NB4 (cell line): ENCODE data around the gene ZW10.

Experiments
- DNase-seq: peaks from one replicate; pipeline ENCODE4 v3.0.0; 2010; ENCODE audit warnings: low read depth
- H3K4me3 ChIP-seq: one replicate; pipeline ENCODE4 v1.5.1; 2011; ENCODE audit warnings: mild to moderate bottlenecking, low read depth, low read length, moderate library complexity
- MYC ChIP-seq: IDR thresholded peaks from 2 replicates; pipeline ENCODE4 v1.6.1; 2011; ENCODE audit warnings: low read depth, low read length
- POLR2A ChIP-seq: IDR thresholded peaks from 2 replicates; pipeline ENCODE4 v1.6.1; 2011; ENCODE audit warnings: mild to moderate bottlenecking; ENCODE audit not compliant: insufficient read length; ENCODE audit errors: extremely low read depth
- TF ChIP-seq, protein P1 (sequence below): IDR thresholded peaks from 2 replicates; pipeline ENCODE4 v1.6.1; 2011; ENCODE audit warnings: low read depth, low read length
- TF ChIP-seq, protein P2 (sequence below): IDR thresholded peaks from one replicate; pipeline ENCODE4 v1.5.1; 2012; ENCODE audit warnings: low read depth, low read length

Gene ZW10

DNA sequence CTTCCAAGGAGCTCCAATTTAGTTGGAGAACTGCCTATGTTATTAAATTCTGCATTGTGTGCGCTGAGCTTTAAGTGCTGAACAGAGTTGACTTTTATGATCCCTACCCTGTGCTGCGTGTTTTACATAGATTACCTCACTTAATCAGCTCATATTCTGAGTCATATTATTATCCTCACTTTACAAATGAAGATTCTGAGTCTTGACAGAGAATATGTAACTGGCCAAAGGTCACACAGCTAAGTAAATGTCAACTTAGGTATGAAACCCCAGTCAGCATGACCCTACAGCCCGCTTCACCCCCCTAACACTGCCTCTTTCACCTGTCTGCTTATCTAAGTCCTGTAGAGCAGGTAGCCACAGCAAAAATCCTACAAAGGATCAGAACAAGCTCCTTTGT lies 47.6 kb downstream of the ZW10 start:
- no peak for DNase-seq
- H3K4me3 ChIP-seq, result no peak overlapping the region
- TF ChIP-seq, protein P1, sequence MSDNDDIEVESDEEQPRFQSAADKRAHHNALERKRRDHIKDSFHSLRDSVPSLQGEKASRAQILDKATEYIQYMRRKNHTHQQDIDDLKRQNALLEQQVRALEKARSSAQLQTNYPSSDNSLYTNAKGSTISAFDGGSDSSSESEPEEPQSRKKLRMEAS, result no peak
- TF ChIP-seq, protein P2, sequence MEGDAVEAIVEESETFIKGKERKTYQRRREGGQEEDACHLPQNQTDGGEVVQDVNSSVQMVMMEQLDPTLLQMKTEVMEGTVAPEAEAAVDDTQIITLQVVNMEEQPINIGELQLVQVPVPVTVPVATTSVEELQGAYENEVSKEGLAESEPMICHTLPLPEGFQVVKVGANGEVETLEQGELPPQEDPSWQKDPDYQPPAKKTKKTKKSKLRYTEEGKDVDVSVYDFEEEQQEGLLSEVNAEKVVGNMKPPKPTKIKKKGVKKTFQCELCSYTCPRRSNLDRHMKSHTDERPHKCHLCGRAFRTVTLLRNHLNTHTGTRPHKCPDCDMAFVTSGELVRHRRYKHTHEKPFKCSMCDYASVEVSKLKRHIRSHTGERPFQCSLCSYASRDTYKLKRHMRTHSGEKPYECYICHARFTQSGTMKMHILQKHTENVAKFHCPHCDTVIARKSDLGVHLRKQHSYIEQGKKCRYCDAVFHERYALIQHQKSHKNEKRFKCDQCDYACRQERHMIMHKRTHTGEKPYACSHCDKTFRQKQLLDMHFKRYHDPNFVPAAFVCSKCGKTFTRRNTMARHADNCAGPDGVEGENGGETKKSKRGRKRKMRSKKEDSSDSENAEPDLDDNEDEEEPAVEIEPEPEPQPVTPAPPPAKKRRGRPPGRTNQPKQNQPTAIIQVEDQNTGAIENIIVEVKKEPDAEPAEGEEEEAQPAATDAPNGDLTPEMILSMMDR, result no peak
- no peak for TF ChIP-seq POLR2A
- TF ChIP-seq MYC, result no peak

DNA sequence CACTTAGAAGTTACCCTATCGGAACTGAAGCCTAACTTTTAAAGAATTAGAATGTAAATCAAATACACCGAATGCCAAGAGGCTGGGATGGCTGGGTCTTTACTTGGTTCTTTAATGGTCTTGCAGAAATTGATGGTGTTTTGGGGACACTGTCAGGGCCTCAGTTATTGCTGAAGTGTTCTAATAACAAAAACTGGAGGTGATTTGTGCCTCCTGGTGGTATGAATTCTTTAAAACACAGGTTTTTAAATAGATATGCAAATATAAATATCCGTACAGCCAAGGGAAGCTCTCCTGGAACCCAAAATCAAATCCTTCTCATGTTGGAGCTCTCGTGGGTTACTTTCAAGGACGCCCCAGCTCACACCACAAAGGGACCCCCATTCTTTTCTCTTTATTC lies 48.1 kb downstream of the ZW10 start:
- TF ChIP-seq, protein P2, result no peak
- TF ChIP-seq MYC (no peak), POLR2A (no peak)
- TF ChIP-seq, protein P1, result no peak
- DNase-seq, result no peak
- H3K4me3 ChIP-seq, result no peak overlapping the region

DNA sequence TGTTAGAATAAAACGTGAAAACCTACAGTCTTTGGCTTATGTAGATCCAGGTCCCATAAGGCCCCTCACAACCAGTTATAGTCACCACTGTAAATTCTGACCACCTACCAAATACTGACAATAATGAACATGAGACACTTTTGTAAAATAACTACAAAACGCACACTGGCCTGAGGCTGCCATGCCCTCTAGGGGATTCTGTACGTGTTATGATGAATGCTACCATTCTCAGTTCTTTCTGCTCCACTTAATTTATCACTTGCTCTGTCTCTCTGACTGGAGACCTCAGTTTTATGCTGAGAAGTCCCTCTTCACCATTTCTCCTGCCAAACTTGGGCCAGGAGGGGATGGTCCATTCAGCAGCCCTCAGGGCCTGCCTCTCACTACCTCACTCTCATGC lies 48.7 kb downstream of the ZW10 start:
- DNase-seq, result no peak

DNA sequence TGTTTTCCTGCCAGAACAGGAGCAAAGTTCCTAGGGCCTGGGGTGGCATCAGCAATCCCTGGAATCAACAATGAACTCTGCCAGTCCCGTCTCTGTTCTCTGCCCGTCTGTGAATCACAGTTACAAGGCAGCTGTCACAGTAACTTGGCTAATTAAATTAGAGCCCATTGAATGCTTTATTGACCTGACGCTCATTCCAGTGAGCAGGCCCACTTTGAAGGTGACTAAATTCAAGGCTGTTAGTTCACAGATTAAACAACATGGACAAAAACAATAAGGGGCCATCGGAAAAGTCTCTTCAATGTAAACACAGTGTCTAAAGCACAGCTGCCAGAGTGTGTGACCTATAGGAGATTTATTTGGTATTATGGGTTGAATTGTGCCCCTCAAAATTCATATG lies 49.7 kb downstream of the ZW10 start:
- TF ChIP-seq MYC (no peak), POLR2A (no peak)
- TF ChIP-seq, protein P2, result no peak
- TF ChIP-seq, protein P1, result no peak
- H3K4me3 ChIP-seq, result no peak overlapping the region
- no peak for DNase-seq

More for the DNA sequence above, 48.7 kb downstream of the ZW10 start:
- H3K4me3 ChIP-seq, result no peak overlapping the region
- no peak for TF ChIP-seq MYC
- TF ChIP-seq, protein P1, result no peak
- TF ChIP-seq POLR2A, result no peak
- TF ChIP-seq, protein P2, result no peak

DNA sequence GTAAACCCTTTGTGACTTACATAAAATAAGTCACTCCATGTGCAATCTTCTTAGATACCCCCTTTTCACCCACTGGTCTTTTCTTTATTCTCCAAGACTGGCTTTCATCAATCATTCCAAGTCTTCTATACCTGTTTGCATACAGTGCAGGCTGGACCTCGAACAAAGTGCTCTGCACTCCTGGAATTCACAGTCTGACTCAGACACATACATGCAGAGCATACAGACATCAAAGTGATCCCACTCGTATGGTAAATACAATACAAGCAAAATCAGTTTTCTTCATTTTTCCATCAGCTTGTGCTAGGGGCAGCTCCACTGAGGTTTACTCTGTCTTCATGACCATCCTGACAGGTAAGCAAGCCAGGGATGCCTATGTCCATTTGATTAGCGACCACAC lies 50.6 kb downstream of the ZW10 start:
- TF ChIP-seq, protein P2, result no peak
- TF ChIP-seq MYC, result no peak
- TF ChIP-seq, protein P1, result no peak
- TF ChIP-seq POLR2A, result no peak
- no peak for DNase-seq
- H3K4me3 ChIP-seq, result no peak overlapping the region

DNA sequence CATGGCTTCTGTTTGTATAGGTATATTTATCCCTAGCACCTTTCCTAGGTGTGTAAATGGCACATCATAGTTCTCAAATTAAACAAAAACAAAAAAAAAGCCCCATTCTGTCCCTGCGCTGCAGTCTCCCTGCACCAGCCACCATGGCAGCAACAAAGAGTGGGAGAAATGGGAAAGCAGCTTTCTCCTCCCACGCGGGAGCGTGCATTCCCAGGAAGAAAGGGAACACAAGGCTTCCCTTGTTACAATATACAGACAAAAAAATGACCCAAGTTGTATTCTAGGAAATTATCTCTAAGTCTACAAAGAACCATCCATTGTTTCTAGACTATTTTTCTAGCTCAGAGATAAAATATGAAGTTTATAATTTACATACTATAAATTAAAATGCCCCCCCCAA lies 51.3 kb downstream of the ZW10 start:
- no peak overlapping the region for H3K4me3 ChIP-seq
- DNase-seq, result no peak
- TF ChIP-seq, protein P1, result no peak
